ENCODE measurements around the gene GINM1. TPM values are rescaled to one million over a fixed set of nuclear protein-coding genes. Genes with fewer than 3 reads are reported as not detected.
A peak's percentile ranks its signal among the peaks of the same experiment; 100 is the strongest.

GINM1 gene
- polyA plus RNA-seq, 3 donors: 85.5 to 104 (median 90.7) TPM

GRCh38 chr6:149566410-149567193 is 427 bp downstream of the GINM1 start:
- peak in 6 of 11 donors; percentile 35 to 55 (median 44) for DNase-seq (ENCODE audit: extremely low read depth in 1 of 11, low read depth in 9 of 11, low spot score in 4 of 11)

GRCh38 chr6:149567194-149567586 is 1.0 kb downstream of the GINM1 start:
- DNase-seq (ENCODE audit: extremely low read depth in 1 of 11, low read depth in 9 of 11, low spot score in 4 of 11): no peak

GRCh38 chr6:149567945-149568585 is 1.9 kb downstream of the GINM1 start:
- no peak for DNase-seq (ENCODE audit: extremely low read depth in 1 of 11, low read depth in 9 of 11, low spot score in 4 of 11)

- DNase-seq (ENCODE audit: extremely low read depth in 1 of 11, low read depth in 9 of 11, low spot score in 4 of 11): no peak
These were observed 14.7 kb downstream of the GINM1 start for GRCh38 chr6:149580880-149581279.

GRCh38 chr6:149581349-149581748 is 15.2 kb downstream of the GINM1 start:
- no peak for DNase-seq (ENCODE audit: extremely low read depth in 1 of 11, low read depth in 9 of 11, low spot score in 4 of 11)

GRCh38 chr6:149586149-149586548 is 20.0 kb downstream of the GINM1 start:
- no peak for DNase-seq (ENCODE audit: extremely low read depth in 1 of 11, low read depth in 9 of 11, low spot score in 4 of 11)

GRCh38 chr6:149592983-149593382 is 26.8 kb downstream of the GINM1 start:
- DNase-seq (ENCODE audit: extremely low read depth in 1 of 11, low read depth in 9 of 11, low spot score in 4 of 11): no peak

- DNase-seq (ENCODE audit: extremely low read depth in 1 of 11, low read depth in 9 of 11, low spot score in 4 of 11): peak in 4 of 11 donors; percentile 5 to 41 (median 16)
These were observed 27.2 kb downstream of the GINM1 start for GRCh38 chr6:149593408-149593807.

GRCh38 chr6:149600508-149600907 is 34.3 kb downstream of the GINM1 start:
- no peak for DNase-seq (ENCODE audit: extremely low read depth in 1 of 11, low read depth in 9 of 11, low spot score in 4 of 11)

GRCh38 chr6:149608381-149608982 is 42.3 kb downstream of the GINM1 start:
- no peak for DNase-seq (ENCODE audit: extremely low read depth in 1 of 11, low read depth in 9 of 11, low spot score in 4 of 11)

GRCh38 chr6:149614337-149614736 is 48.2 kb downstream of the GINM1 start:
- DNase-seq (ENCODE audit: extremely low read depth in 1 of 11, low read depth in 9 of 11, low spot score in 4 of 11): no peak

- DNase-seq (ENCODE audit: extremely low read depth in 1 of 11, low read depth in 9 of 11, low spot score in 4 of 11): no peak
These were observed 49.6 kb downstream of the GINM1 start for GRCh38 chr6:149615805-149616204.

- DNase-seq (ENCODE audit: extremely low read depth in 1 of 11, low read depth in 9 of 11, low spot score in 4 of 11): no peak
These were observed 61.5 kb downstream of the GINM1 start for GRCh38 chr6:149627672-149628071.

- no peak for DNase-seq (ENCODE audit: extremely low read depth in 1 of 11, low read depth in 9 of 11, low spot score in 4 of 11)
These were observed 62.8 kb downstream of the GINM1 start for GRCh38 chr6:149628875-149629510.

GRCh38 chr6:149634315-149634714 is 68.1 kb downstream of the GINM1 start:
- no peak for DNase-seq (ENCODE audit: extremely low read depth in 1 of 11, low read depth in 9 of 11, low spot score in 4 of 11)

GRCh38 chr6:149636124-149636523 is 69.9 kb downstream of the GINM1 start:
- no peak for DNase-seq (ENCODE audit: extremely low read depth in 1 of 11, low read depth in 9 of 11, low spot score in 4 of 11)
